ENCODE measurements around the gene GNG2. TPM values are rescaled to one million over a fixed set of nuclear protein-coding genes. Genes with fewer than 3 reads are reported as not detected.
A peak's percentile ranks its signal among the peaks of the same experiment; 100 is the strongest.

Gene GNG2
- total RNA-seq, 1 experiment from 2014 or later = 6.9 TPM

GRCh38 chr14:52012635-52013034 is 152.2 kb downstream of the GNG2 start:
- DNase-seq = peak; percentile 51
- Histone ChIP-seq H3K36me3 (peaks cover 9% of the 10 kb centered on the region), H3K4me3 (no peak overlapping the region)

DNA sequence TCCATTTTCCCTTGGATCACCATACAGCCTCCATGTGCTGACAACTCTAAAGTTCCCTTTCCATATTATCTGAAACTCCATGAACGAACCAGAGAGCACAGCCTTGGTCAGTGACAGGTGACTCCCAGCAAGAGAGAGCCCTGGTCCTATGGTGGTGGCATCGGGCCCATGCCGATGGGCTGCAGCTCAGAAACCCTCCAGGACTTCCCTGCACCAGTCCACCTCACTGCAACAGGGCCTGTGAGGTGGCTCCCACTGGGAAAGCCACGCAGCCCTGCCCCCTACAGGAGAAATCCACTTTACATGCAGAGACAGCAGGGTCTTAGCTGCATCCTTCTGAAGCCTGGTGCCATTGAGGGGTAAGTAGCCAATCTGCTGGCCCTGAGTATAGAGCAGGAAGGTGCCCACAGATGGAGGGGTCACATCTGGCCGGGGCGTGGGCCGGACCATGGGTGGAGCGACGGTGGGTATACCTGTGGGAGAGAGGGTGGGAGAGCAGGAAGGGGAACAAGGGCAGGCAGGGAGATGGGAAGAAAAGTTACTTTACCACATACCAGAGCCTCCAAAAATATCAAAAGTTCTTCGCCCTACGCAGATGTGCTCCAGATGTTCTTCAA is 153.7 kb downstream of the GNG2 start:
- peaks cover 5% of the 10 kb centered on the region; the same call in 1 of the 2 replicates for H3K36me3 ChIP-seq
- H3K4me3 ChIP-seq = no peak overlapping the region
- H3K27me3 ChIP-seq = no peaks in the 10 kb centered on the region
- DNase-seq = no peak
- no peaks in the 10 kb centered on the region for H3K9me3 ChIP-seq

More at GRCh38 chr14:52012635-52013034, 152.2 kb downstream of the GNG2 start:
- no peaks in the 10 kb centered on the region for H3K9me3 ChIP-seq
- H3K27me3 ChIP-seq = no peaks in the 10 kb centered on the region

DNA sequence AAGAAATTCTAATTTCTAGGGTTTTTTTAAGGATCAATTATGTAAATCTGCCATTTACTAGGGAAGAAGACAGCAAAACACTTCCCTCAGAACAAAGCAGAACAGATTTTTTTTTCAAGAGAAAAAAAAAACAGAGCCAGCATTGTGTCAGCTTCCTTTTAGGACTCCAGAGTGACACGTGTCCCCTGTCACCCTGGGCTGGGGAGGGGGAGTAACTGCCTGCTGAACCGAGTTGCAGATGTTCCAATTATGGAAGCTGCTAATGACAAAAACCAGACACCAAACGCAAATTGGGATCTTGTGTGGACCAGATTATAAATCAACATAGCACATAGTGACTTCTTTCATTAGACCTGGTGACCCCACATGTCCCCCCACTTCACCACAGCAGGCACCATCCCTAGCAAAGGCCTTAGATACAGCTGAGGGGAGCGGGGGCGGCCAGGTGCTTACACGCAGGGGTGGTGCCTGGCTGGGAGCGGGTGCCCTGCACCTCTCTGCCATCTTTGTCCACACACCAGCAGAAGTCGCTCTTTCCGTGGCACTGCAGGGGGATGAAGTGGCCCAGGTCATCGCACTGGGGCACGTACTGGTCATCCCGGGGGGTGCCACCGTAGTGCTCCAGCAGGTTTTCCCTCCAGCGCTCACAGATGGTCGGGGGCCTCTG is 154.3 kb downstream of the GNG2 start:
- Histone ChIP-seq H3K9me3 (no peaks in the 10 kb centered on the region), H3K36me3 (peaks cover 5% of the 10 kb centered on the region; the same call in 1 of the 2 replicates), H3K4me3 (no peak overlapping the region), H3K27me3 (no peaks in the 10 kb centered on the region)
- no peak for DNase-seq

GRCh38 chr14:52015411-52016030 is 155.1 kb downstream of the GNG2 start:
- no peak overlapping the region for H3K4me3 ChIP-seq
- no peaks in the 10 kb centered on the region for H3K27me3 ChIP-seq
- peak; percentile 11 for DNase-seq
- peaks cover 2% of the 10 kb centered on the region; the same call in 1 of the 2 replicates for H3K36me3 ChIP-seq
- no peaks in the 10 kb centered on the region for H3K9me3 ChIP-seq

- Histone ChIP-seq H3K36me3 (no peaks in the 10 kb centered on the region), H3K27me3 (no peaks in the 10 kb centered on the region), H3K9me3 (no peaks in the 10 kb centered on the region), H3K4me3 (no peak overlapping the region)
- no peak for DNase-seq
Measured at GRCh38 chr14:52018252-52018651, 157.8 kb downstream of the GNG2 start.

- H3K27me3 ChIP-seq = no peaks in the 10 kb centered on the region
- no peaks in the 10 kb centered on the region for H3K9me3 ChIP-seq
- no peak for DNase-seq
- no peaks in the 10 kb centered on the region for H3K36me3 ChIP-seq
- H3K4me3 ChIP-seq = no peak overlapping the region
Measured at GRCh38 chr14:52018970-52019369, 158.6 kb downstream of the GNG2 start.

Other genes with a start within 250 kb of the GNG2 start
- 44.6 and 51.4 TPM in 2 replicates for gene FRMD6, start 208.7 kb upstream of the GNG2 start, total RNA-seq (2014; rRNA removed; shearing (Covaris generic); ENCODE audit: low replicate concordance)
- 76.2 and 77.2 TPM in 2 replicates for gene RTRAF, start 128.9 kb downstream of the GNG2 start, total RNA-seq (2014; rRNA removed; shearing (Covaris generic); ENCODE audit: low replicate concordance)
- gene NID2, start 208.4 kb downstream of the GNG2 start, total RNA-seq (2014; rRNA removed; shearing (Covaris generic); ENCODE audit: low replicate concordance) = 2.3 and 4.6 TPM in 2 replicates